Measurements from ENCODE around the gene ADAMTS12.
"Not testable (repeated sequence)": the region's sequence is repeated elsewhere in the genome, so short reads cannot be mapped to it uniquely, and the experiment has no call there.

Gene ADAMTS12

GRCh38 chr5:33880319-33880718 lies 11.5 kb downstream of the ADAMTS12 start:
- H3K27me3 ChIP-seq: no peaks in the 10 kb centered on the region
- H3K4me1 ChIP-seq (ENCODE audit: control insufficient read depth in 1 of 2, insufficient read depth in 1 of 2, low read depth in 1 of 2, low read length in 1 of 2): no peaks in the 10 kb centered on the region
- no peaks in the 10 kb centered on the region for H3K9me3 ChIP-seq
- H3K27ac ChIP-seq: no peak overlapping the region
- TF ChIP-seq CTCF (IDR thresholded peaks at IDR 0.05): no peak
- no peaks in the 10 kb centered on the region for H3K36me3 ChIP-seq
- no peak overlapping the region for H3K4me3 ChIP-seq (ENCODE audit: low read depth in 1 of 2, low read length in 1 of 2)

- TF ChIP-seq CTCF (IDR thresholded peaks at IDR 0.05): no peak
- no peaks in the 10 kb centered on the region for H3K36me3 ChIP-seq
- no peaks in the 10 kb centered on the region for H3K4me1 ChIP-seq (ENCODE audit: control insufficient read depth in 1 of 2, insufficient read depth in 1 of 2, low read depth in 1 of 2, low read length in 1 of 2)
- H3K27ac ChIP-seq: no peak overlapping the region
- H3K27me3 ChIP-seq: no peaks in the 10 kb centered on the region
- no peak overlapping the region for H3K4me3 ChIP-seq (ENCODE audit: low read depth in 1 of 2, low read length in 1 of 2)
- H3K9me3 ChIP-seq: no peaks in the 10 kb centered on the region
These were observed 14.3 kb downstream of the ADAMTS12 start for GRCh38 chr5:33877449-33877848.

GRCh38 chr5:33867241-33867640 lies 24.5 kb downstream of the ADAMTS12 start:
- no peak overlapping the region for H3K27ac ChIP-seq
- no peaks in the 10 kb centered on the region for H3K4me1 ChIP-seq (ENCODE audit: control insufficient read depth in 1 of 2, insufficient read depth in 1 of 2, low read depth in 1 of 2, low read length in 1 of 2)
- no peak overlapping the region for H3K4me3 ChIP-seq (ENCODE audit: low read depth in 1 of 2, low read length in 1 of 2)
- no peaks in the 10 kb centered on the region for H3K9me3 ChIP-seq
- no peaks in the 10 kb centered on the region for H3K27me3 ChIP-seq
- H3K36me3 ChIP-seq: no peaks in the 10 kb centered on the region
- no peak for TF ChIP-seq CTCF (IDR thresholded peaks at IDR 0.05)

- not testable (repeated sequence) for H3K27ac ChIP-seq; H3K9me3 ChIP-seq; H3K4me3 ChIP-seq (ENCODE audit: low read depth in 1 of 2, low read length in 1 of 2); H3K27me3 ChIP-seq; H3K4me1 ChIP-seq (ENCODE audit: control insufficient read depth in 1 of 2, insufficient read depth in 1 of 2, low read depth in 1 of 2, low read length in 1 of 2); H3K36me3 ChIP-seq
These were observed 32.6 kb downstream of the ADAMTS12 start for GRCh38 chr5:33859177-33859576.

- Histone ChIP-seq H3K4me3 (ENCODE audit: low read depth in 1 of 2, low read length in 1 of 2) (no peak overlapping the region), H3K9me3 (no peaks in the 10 kb centered on the region), H3K27ac (no peak overlapping the region), H3K4me1 (ENCODE audit: control insufficient read depth in 1 of 2, insufficient read depth in 1 of 2, low read depth in 1 of 2, low read length in 1 of 2) (no peaks in the 10 kb centered on the region), H3K27me3 (no peaks in the 10 kb centered on the region), H3K36me3 (no peaks in the 10 kb centered on the region)
- no peak for TF ChIP-seq CTCF (IDR thresholded peaks at IDR 0.05)
These were observed 34.8 kb downstream of the ADAMTS12 start for GRCh38 chr5:33857037-33857436.

GRCh38 chr5:33855396-33855795 lies 36.4 kb downstream of the ADAMTS12 start:
- H3K27me3 ChIP-seq: no peaks in the 10 kb centered on the region
- no peak for TF ChIP-seq CTCF (IDR thresholded peaks at IDR 0.05)
- H3K4me3 ChIP-seq (ENCODE audit: low read depth in 1 of 2, low read length in 1 of 2): no peak overlapping the region
- H3K4me1 ChIP-seq (ENCODE audit: control insufficient read depth in 1 of 2, insufficient read depth in 1 of 2, low read depth in 1 of 2, low read length in 1 of 2): no peaks in the 10 kb centered on the region
- H3K36me3 ChIP-seq: no peaks in the 10 kb centered on the region
- no peaks in the 10 kb centered on the region for H3K9me3 ChIP-seq
- H3K27ac ChIP-seq: no peak overlapping the region
